T-helper 2 cell treated with Interferon-gamma antibody and Interleukin-4, amounts not matched to agents 5 μg/mL and 100 μg/mL, for 36 hours (primary cell): ENCODE data around the gene PLEKHF1.

ENCODE experiments used
- DNase-seq: peaks from one replicate; pipeline ENCODE4 v3.0.0; 2021; ENCODE audit warnings: low spot score
- H3K27ac Mint-ChIP-seq: one replicate; pipeline ENCODE4 v1.8.0; 2021; ENCODE audit warnings: mild to moderate bottlenecking, mixed read lengths
- H3K27me3 Mint-ChIP-seq: one replicate; pipeline ENCODE4 v1.8.0; 2021; ENCODE audit warnings: low read depth, mixed read lengths
- H3K36me3 Mint-ChIP-seq: one replicate; pipeline ENCODE4 v1.8.0; 2021; ENCODE audit warnings: low read depth, mixed read lengths
- H3K4me1 Mint-ChIP-seq: one replicate; pipeline ENCODE4 v1.8.0; 2021; ENCODE audit warnings: low read depth, mixed read lengths
- H3K4me3 Mint-ChIP-seq: one replicate; pipeline ENCODE4 v1.8.0; 2022; ENCODE audit warnings: mild to moderate bottlenecking, moderate library complexity, mixed read lengths
- H3K9me3 Mint-ChIP-seq: one replicate; pipeline ENCODE4 v1.8.0; 2021; ENCODE audit warnings: mixed read lengths

PLEKHF1 gene

DNA sequence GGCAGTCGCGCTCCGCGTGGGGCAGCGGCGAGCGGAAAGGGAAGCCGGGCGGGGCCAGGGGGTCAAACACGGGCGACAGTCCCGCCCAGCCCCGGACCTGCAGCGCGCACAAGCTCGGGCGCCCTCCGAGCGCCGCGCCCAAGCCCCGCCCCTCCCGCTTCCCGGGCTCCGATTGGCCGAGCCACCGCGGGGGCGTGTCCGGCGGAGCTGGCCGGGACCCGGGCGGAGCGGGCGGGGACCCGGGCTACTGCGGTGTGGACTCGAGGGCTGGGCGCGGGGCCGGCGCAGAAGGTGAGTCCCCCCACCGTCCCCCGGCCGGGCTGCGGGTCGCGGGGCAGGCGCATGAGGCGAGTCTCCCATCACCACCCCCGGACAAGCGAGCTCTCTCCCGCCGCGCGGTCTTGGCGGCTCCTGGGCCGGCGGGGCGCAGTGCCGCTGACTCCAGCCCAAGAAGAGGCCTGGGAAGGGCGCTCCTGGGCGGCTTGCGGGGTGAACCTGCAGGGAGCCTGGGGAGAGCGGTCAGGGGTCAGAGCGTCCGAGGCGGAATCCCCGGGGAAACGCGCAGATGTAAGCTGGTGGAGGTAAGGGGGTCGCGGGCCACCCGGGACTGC lies at the start of gene PLEKHF1:
TSS of gene PLEKHF1 (plus strand) at position 247 of the 611 bp plus-strand sequence. CDS start 8,379 bp downstream, outside the sequence.
- Mint-ChIP-seq H3K4me1 (peaks cover 60% of the 10 kb centered on the region), H3K27ac (peak within 1 kb of the TSS; percentile 68), H3K27me3 (no peaks in the 10 kb centered on the region), H3K9me3 (no peaks in the 10 kb centered on the region), H3K36me3 (peaks cover 26% of the 10 kb centered on the region), H3K4me3 (peak within 1 kb of the TSS; percentile 92)
- DNase-seq: peak; percentile 94

- no peak for DNase-seq
- Mint-ChIP-seq H3K36me3 (peaks cover 36% of the 10 kb centered on the region), H3K27ac (peak overlapping the region; percentile 20), H3K9me3 (no peaks in the 10 kb centered on the region), H3K27me3 (no peaks in the 10 kb centered on the region), H3K4me3 (no peak overlapping the region), H3K4me1 (peaks cover 10% of the 10 kb centered on the region)
Measured at GRCh38 chr19:29615891-29616425, 49.3 kb upstream of the PLEKHF1 start.

- Mint-ChIP-seq H3K27ac (no peak overlapping the region), H3K36me3 (peaks cover 34% of the 10 kb centered on the region), H3K4me1 (peaks cover 16% of the 10 kb centered on the region), H3K9me3 (no peaks in the 10 kb centered on the region), H3K4me3 (no peak overlapping the region), H3K27me3 (no peaks in the 10 kb centered on the region)
- DNase-seq: no peak
Measured at GRCh38 chr19:29616541-29616940, 48.7 kb upstream of the PLEKHF1 start.

DNA sequence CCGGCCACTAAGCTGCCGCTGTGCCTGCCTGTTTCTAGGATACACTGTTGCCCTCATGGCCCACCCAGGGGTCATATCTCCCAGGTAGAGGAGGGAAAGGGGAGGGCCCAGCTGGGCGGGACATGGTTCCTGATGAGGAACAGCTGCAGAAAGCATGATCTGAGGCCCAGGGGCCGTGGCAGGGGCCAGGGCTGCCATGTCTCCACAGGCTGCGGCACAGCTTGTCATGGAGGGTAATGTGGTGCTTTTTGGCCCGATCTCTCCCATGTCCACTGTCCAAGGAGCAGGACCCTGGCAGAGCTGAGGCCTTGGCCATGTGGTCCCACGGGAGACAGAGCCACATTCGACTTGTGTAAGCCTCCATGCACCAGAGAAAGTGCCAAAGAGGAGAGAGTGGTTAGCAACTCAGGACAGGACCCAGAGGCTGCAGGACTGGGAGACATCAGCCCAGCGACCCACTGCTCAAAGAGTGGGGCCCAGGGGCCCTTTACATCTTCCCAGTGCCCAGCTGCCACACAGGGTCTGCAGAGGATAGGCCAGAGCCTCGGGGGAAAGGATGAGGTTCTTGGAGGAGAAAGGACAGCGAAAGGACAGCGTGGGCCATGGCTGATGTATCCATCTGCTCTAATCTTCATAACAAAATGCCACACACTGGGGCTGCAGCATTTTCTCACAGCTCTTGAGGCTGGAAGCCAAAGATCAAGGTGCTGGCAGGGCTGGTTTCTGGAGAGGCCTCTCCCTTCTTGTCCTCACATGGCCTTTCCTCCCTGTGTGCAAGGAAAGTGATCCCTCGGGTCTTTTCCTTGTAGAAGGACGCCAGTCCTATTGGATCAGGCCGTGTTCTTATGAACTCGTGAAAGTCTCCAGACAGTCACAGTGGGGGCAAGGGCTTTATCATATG lies 47.6 kb upstream of the PLEKHF1 start:
- Mint-ChIP-seq H3K9me3 (no peaks in the 10 kb centered on the region), H3K27ac (no peak overlapping the region), H3K36me3 (peaks cover 26% of the 10 kb centered on the region), H3K4me1 (peaks cover 27% of the 10 kb centered on the region), H3K27me3 (no peaks in the 10 kb centered on the region), H3K4me3 (no peak overlapping the region)
- no peak for DNase-seq

DNA sequence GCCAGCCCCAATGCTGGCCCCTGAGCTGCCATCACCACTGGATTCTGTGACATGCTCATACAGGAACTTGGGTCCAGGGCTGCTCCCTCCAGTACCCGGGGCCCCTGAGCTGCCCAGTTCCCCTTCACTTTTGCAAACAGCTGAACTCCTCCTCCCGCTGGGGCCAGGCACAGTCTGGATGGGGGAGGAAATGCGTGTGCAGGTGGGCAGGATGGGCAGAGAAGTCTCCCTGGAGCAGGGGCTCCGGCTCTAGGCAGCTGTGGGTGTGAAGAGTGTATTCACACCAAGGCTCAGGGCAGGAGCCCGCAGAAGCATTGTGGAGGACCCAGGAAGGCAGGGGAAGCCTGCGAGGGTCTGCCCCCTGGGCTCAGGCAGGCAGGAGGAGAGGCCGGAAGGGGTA lies 46.8 kb upstream of the PLEKHF1 start:
- no peak for DNase-seq
- H3K27me3 Mint-ChIP-seq: no peaks in the 10 kb centered on the region
- H3K27ac Mint-ChIP-seq: no peak overlapping the region
- H3K4me1 Mint-ChIP-seq: peaks cover 35% of the 10 kb centered on the region
- H3K36me3 Mint-ChIP-seq: peaks cover 21% of the 10 kb centered on the region
- H3K4me3 Mint-ChIP-seq: no peak overlapping the region
- no peaks in the 10 kb centered on the region for H3K9me3 Mint-ChIP-seq

DNA sequence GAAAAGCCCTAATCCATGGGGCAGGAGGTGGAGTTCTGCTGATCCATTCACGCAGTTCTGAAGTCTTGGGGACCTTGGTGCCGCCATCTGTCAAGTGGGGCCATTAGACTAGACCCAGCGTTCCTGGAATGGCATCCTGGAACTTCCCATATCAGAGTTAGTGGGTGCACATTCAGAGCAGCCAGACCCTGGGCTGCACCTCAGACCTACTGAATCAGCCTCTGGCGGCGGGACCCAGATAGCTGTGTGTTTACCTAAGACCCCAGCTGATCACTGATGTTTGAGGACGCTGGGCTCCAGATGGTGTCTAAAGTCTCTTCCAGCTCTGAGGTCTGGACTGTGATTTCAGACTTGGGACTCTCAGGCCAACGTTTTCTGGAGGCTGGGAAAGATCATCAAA lies 46.4 kb upstream of the PLEKHF1 start:
- no peak overlapping the region for H3K4me3 Mint-ChIP-seq
- no peak overlapping the region for H3K27ac Mint-ChIP-seq
- H3K36me3 Mint-ChIP-seq: peaks cover 21% of the 10 kb centered on the region
- no peaks in the 10 kb centered on the region for H3K27me3 Mint-ChIP-seq
- H3K4me1 Mint-ChIP-seq: peaks cover 39% of the 10 kb centered on the region
- no peak for DNase-seq
- H3K9me3 Mint-ChIP-seq: no peaks in the 10 kb centered on the region

DNA sequence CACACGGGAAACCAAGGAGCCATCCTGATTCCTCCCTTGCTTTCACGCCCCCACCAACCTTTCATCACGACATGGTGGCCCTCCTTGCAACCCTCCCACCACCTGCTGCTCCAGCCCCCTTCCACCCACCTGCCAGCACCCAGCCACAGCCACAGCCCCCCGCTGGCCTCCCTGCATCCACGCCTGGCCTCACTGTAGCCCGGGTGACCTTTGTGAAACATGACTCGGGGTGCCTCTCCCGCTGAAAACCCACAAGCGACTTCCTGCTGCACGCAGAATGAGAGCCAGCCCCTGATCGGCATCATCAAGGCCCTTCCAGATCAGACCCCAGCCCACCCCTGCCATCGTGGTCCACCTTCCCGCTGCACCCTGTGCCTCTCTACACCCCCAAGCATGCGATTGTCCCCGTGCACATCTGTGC lies 44.3 kb upstream of the PLEKHF1 start:
- H3K4me1 Mint-ChIP-seq: peaks cover 50% of the 10 kb centered on the region

DNA sequence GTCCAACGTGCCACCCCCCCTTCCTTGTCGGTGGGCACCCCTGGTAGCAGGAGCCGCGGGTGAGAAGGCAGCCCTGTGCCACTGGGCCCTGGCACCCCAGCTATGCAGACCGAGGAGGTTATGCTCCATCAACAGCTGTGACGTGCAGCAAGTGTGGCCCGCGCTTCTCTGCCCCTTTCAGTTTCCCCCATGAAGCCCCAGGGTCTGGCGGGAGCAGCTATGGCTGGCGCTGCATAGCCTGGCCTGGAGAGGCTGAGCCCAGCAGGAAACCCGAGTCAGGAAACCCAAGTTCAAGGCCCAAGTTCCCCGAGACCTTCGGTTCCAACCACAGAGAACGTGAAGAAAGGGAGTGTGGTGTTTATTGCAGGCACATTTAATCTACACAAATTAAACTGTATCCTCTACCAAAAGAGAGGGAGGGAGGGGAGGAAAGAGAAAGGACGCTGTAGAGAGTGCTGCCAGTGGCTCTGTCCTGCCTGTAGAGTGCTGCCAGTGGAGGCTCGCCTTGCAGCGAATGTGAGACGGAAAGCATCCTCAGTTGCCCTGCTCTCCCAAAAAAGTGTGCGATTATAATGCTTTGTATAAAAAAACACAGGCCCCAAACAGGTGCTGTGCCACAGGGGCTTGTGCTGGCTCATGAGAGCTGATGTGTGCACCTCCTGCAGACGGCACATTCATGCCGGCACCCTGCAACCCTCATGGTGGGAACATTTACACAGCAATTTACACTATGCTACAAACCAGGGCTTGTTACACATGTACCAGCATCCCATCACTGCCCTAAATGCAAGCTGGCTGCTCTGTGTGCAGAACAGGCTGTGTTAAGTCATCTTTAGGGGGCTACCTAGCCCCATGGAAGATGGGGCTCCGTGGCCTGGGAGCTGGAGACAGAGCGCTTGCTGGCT lies 42.8 kb upstream of the PLEKHF1 start:
- Mint-ChIP-seq H3K27ac (peak overlapping the region; percentile 89), H3K27me3 (no peaks in the 10 kb centered on the region), H3K36me3 (no peaks in the 10 kb centered on the region), H3K9me3 (no peaks in the 10 kb centered on the region), H3K4me3 (peak overlapping the region; percentile 70), H3K4me1 (peaks cover 54% of the 10 kb centered on the region)
- peak; percentile 22 for DNase-seq

More for the DNA sequence above, 44.3 kb upstream of the PLEKHF1 start:
- Mint-ChIP-seq H3K36me3 (peaks cover 8% of the 10 kb centered on the region), H3K27ac (peak overlapping the region; percentile 82), H3K9me3 (no peaks in the 10 kb centered on the region), H3K27me3 (no peaks in the 10 kb centered on the region), H3K4me3 (peak overlapping the region; percentile 70)
- DNase-seq: peak; percentile 63

GRCh38 chr19:29623726-29624488 lies 41.4 kb upstream of the PLEKHF1 start:
- H3K4me3 Mint-ChIP-seq: peak overlapping the region; percentile 82
- no peaks in the 10 kb centered on the region for H3K36me3 Mint-ChIP-seq

DNA sequence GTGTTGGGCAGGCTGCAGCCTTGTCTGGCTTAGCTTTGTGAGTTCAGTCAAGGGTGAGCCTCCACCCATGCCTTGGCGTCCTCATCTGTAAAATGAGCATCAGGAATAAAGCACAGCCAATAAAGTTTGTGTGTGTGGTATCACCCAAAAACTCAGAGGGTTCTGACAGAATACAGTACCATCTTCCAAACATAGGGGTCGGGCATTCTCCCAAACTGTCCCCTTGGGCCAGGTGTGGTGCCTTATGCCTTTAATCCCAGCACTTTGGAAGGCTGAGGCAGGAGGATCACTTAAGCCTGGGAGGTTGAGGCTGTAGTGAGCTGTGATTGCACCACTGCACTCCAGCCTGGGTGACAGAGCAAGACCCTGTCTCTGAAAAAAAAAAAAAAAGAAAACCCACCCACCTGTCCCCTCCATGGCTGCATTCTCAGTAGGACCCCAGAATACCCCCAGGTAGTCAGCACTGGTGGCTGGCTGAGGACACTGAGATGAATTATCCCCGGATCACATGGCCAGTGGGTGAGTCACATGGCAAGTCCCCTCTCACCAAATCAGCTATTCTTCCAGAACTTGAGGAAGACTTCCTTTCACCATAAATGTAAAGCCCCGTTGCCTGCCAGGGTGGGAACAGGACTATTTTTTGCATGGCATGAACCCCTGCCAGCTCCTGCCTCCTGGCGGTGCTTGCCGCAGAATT lies 40.6 kb upstream of the PLEKHF1 start:
- H3K9me3 Mint-ChIP-seq: no peaks in the 10 kb centered on the region
- H3K27ac Mint-ChIP-seq: peak overlapping the region; percentile 89
- H3K4me3 Mint-ChIP-seq: peak overlapping the region; percentile 82

More at GRCh38 chr19:29623726-29624488, 41.4 kb upstream of the PLEKHF1 start:
- Mint-ChIP-seq H3K27ac (peak overlapping the region; percentile 89), H3K4me1 (peaks cover 54% of the 10 kb centered on the region), H3K27me3 (no peaks in the 10 kb centered on the region), H3K9me3 (no peaks in the 10 kb centered on the region)
- DNase-seq: peak; percentile 63

DNA sequence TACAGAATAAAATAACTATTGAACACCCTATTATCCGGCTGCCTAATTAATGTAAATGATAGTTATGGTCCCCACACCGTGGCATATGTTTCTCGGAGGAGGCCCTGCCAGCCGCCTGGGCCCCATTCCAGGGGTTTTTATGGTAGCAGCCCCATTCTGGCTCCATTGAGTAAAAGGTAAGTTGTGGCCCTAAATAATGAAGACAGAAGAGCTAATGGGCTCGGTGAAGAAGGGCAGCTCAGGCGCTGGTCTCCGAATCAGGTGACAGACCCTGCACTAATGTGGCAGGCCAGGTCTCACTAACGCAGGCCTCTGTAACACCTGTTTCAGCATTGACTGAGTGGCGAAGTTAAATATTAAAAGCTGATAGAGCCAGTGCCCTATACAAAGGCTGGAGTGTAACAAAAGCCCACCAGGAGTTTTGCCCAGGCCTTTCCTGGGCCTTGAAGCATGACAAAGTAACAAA lies 40.0 kb upstream of the PLEKHF1 start:
- H3K4me1 Mint-ChIP-seq: peaks cover 51% of the 10 kb centered on the region
- peak overlapping the region; percentile 62 for H3K27ac Mint-ChIP-seq
- peak overlapping the region; percentile 18 for H3K4me3 Mint-ChIP-seq
- no peaks in the 10 kb centered on the region for H3K36me3 Mint-ChIP-seq
- no peaks in the 10 kb centered on the region for H3K27me3 Mint-ChIP-seq
- no peak for DNase-seq
- H3K9me3 Mint-ChIP-seq: no peaks in the 10 kb centered on the region

More for the DNA sequence above, 40.6 kb upstream of the PLEKHF1 start:
- Mint-ChIP-seq H3K27me3 (no peaks in the 10 kb centered on the region), H3K36me3 (no peaks in the 10 kb centered on the region), H3K4me1 (peaks cover 54% of the 10 kb centered on the region)
- DNase-seq: no peak

- H3K9me3 Mint-ChIP-seq: no peaks in the 10 kb centered on the region
Measured at GRCh38 chr19:29626386-29626785, 38.9 kb upstream of the PLEKHF1 start.

More at GRCh38 chr19:29626386-29626785, 38.9 kb upstream of the PLEKHF1 start:
- H3K4me3 Mint-ChIP-seq: no peak overlapping the region
- no peaks in the 10 kb centered on the region for H3K36me3 Mint-ChIP-seq
- H3K27me3 Mint-ChIP-seq: no peaks in the 10 kb centered on the region
- DNase-seq: no peak
- H3K27ac Mint-ChIP-seq: no peak overlapping the region
- H3K4me1 Mint-ChIP-seq: peaks cover 39% of the 10 kb centered on the region
